H1 (cell line): ENCODE measurements around the gene PRPF6.

Source experiments
- ATF2 ChIP-seq: IDR thresholded peaks from 2 replicates; pipeline ENCODE4 v1.6.1; 2012; ENCODE audit warnings: low read length, inconsistent platforms
- CTCF ChIP-seq, 3 experiments: IDR thresholded peaks; 1 replicate in 2 of 3; 2 replicates in 1 of 3; pipeline versions ENCODE4 v1.5.1 to v1.6.1; 2011; ENCODE audit warnings: low read length in 3 of 3, mild to moderate bottlenecking in 3 of 3, inconsistent platforms in 2 of 3, low read depth in 1 of 3, moderate library complexity in 1 of 3; ENCODE audit not compliant: insufficient read depth in 1 of 3; ENCODE audit errors: control extremely low read depth in 1 of 3
- E2F6 ChIP-seq: IDR thresholded peaks from 2 replicates; pipeline ENCODE4 v1.6.1; 2012; ENCODE audit warnings: inconsistent platforms
- EZH2 ChIP-seq: fragments of 200-600 bp; sonication (generic); IDR thresholded peaks from 2 replicates; pipeline ENCODE4 v1.7.1; 2012; ENCODE audit warnings: low read depth, mild to moderate bottlenecking, moderate library complexity, low read length, inconsistent platforms; ENCODE audit not compliant: severe bottlenecking
- HDAC2 ChIP-seq, 2 experiments: fragments of 300-600 bp in 1 of 2; sonication (generic) in 1 of 2; IDR thresholded peaks; 2 replicates each; pipeline ENCODE4 v1.6.1; 2011 to 2012; ENCODE audit warnings: low read depth in 2 of 2, low read length in 2 of 2, mild to moderate bottlenecking in 2 of 2, moderate library complexity in 2 of 2, borderline replicate concordance in 1 of 2, inconsistent platforms in 1 of 2
- HDAC6 ChIP-seq: IDR thresholded peaks from one replicate; pipeline ENCODE4 v1.7.1; 2012; ENCODE audit warnings: low read depth, mild to moderate bottlenecking, inconsistent platforms, low read length, moderate library complexity
- MAFK ChIP-seq: IDR thresholded peaks from 2 replicates; pipeline ENCODE4 v1.6.1; 2012; ENCODE audit warnings: low read depth, mild to moderate bottlenecking, improper control_type of control experiment, low read length
- MAX ChIP-seq: IDR thresholded peaks from 2 replicates; pipeline ENCODE4 v1.6.1; 2012; ENCODE audit warnings: inconsistent platforms
- POLR2A ChIP-seq, 2 experiments: IDR thresholded peaks; 1 replicate in 1 of 2; 2 replicates in 1 of 2; pipeline ENCODE4 v1.6.1; 2011; ENCODE audit warnings: low read depth in 2 of 2, low read length in 2 of 2, mild to moderate bottlenecking in 2 of 2; ENCODE audit errors: control extremely low read depth in 1 of 2
- RXRA ChIP-seq: IDR thresholded peaks from 2 replicates; pipeline ENCODE4 v1.6.1; 2011; ENCODE audit warnings: low read depth, mild to moderate bottlenecking, low read length, moderate library complexity; ENCODE audit not compliant: insufficient read depth

GRCh38 chr20:64030371-64031134 lies 49.6 kb downstream of the PRPF6 start:
- TF ChIP-seq POLR2A (IDR thresholded peaks at IDR 0.05; ENCODE audit: control extremely low read depth in 1 of 2, low read depth in 2 of 2, low read length in 2 of 2) (no peak), CTCF (IDR thresholded peaks at IDR 0.05; ENCODE audit: control extremely low read depth in 1 of 3, insufficient read depth in 1 of 3, low read depth in 1 of 3, low read length in 3 of 3) (no peak), EZH2 (no peak), RXRA (no peak), ATF2 (no peak), HDAC2 (IDR thresholded peaks at IDR 0.05; ENCODE audit: borderline replicate concordance in 1 of 2, low read depth in 2 of 2, low read length in 2 of 2) (no peak), MAX (no peak), MAFK (no peak), E2F6 (no peak), HDAC6 (no peak)
